ENCODE data around the gene DTX4.

DTX4 gene

GRCh38 chr11:59173080-59173963 is 1.4 kb downstream of the DTX4 start:
- peak in 1 of 2 donors; percentile 3 for DNase-seq (ENCODE audit: low read depth in 2 of 2)

GRCh38 chr11:59173964-59174663 is 2.2 kb downstream of the DTX4 start:
- no peak for DNase-seq (ENCODE audit: low read depth in 2 of 2)

GRCh38 chr11:59174664-59175033 is 2.7 kb downstream of the DTX4 start:
- DNase-seq (ENCODE audit: low read depth in 2 of 2), result no peak

GRCh38 chr11:59175091-59175501 is 3.2 kb downstream of the DTX4 start:
- DNase-seq (ENCODE audit: low read depth in 2 of 2), result no peak

DNA sequence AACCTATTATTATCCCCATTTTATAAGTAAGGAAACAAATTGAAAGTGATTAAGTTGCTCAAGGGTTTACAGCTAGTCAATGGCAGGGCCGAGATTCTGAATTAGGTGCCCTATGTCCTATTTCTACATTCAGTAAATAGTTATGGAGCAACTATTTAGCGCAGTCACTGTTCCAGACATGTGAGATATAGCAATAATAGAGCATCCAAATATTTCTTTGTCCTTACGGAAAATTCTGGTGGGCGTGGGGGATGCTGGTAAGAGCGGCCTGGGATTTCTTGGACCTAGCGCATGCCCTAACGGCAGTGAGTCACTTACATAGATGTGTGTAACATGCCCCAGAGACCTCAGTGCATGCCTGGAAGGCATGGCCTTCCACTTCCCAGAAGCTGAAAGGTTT is 4.4 kb downstream of the DTX4 start:
- DNase-seq (ENCODE audit: low read depth in 2 of 2), result no peak

- no peak for DNase-seq (ENCODE audit: low read depth in 2 of 2)
Observed at GRCh38 chr11:59178402-59178801, 6.5 kb downstream of the DTX4 start.

DNA sequence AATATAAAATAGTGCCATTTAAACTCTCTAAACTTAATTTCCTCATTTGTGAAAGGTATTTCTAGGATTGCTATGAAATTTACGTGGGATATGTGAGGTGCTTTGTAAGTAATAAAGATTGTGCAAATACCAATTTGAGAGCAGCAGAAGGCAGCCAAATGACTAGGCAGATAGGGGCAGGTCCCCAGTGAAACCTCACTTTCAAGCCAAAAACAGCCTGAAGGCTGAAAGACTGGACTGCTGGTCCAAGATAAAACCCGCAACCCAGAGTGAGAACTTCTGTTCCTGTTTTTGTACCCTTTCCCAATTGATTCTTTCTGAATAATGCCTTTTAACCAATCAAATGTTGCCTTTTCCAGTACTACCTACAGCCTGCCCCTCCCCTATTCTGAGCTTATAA is 7.2 kb downstream of the DTX4 start:
- no peak for DNase-seq (ENCODE audit: low read depth in 2 of 2)

- no peak for DNase-seq (ENCODE audit: low read depth in 2 of 2)
Observed at GRCh38 chr11:59180168-59180776, 8.3 kb downstream of the DTX4 start.

GRCh38 chr11:59180907-59181306 is 9.0 kb downstream of the DTX4 start:
- no peak for DNase-seq (ENCODE audit: low read depth in 2 of 2)

DNA sequence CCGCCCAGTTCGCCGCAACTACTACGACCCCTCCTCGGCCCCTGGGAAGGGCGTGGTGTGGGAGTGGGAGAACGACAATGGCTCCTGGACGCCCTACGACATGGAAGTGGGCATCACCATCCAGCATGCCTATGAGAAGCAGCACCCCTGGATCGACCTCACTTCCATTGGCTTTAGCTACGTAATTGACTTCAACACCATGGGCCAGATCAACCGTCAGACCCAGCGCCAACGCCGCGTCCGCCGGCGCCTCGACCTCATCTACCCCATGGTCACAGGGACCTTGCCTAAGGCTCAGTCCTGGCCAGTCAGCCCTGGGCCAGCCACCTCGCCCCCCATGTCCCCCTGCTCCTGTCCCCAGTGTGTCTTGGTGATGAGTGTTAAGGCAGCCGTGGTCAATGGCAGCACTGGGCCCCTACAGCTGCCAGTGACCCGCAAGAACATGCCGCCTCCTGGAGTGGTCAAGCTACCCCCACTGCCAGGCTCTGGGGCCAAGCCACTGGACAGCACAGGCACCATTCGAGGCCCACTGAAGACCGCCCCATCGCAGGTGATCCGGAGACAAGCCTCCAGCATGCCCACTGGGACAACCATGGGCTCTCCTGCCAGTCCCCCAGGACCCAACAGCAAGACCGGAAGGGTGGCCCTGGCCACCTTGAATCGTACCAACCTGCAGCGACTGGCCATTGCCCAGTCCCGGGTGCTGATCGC is 10.0 kb downstream of the DTX4 start:
- no peak for DNase-seq (ENCODE audit: low read depth in 2 of 2)

GRCh38 chr11:59182457-59183151 is 10.7 kb downstream of the DTX4 start:
- DNase-seq (ENCODE audit: low read depth in 2 of 2), result no peak

DNA sequence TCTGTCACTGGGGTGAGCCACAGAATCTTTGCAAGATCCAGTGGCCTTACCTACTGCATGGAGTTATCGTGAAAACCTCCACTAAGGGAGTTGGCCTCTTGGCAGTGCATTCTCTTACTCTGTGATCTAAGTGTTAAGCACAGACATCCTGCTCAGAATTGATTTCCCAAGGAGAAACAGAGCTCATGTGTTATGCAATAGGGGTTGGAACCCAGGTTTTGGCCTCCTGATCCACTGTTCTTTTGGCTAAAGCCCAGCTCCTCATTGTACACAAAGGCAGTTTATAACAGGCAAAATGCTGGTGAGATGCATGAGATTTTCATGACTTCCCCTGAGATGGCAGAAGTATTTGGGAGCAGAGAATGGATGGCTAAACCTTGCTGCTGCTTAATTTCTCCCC is 11.8 kb downstream of the DTX4 start:
- no peak for DNase-seq (ENCODE audit: low read depth in 2 of 2)

DNA sequence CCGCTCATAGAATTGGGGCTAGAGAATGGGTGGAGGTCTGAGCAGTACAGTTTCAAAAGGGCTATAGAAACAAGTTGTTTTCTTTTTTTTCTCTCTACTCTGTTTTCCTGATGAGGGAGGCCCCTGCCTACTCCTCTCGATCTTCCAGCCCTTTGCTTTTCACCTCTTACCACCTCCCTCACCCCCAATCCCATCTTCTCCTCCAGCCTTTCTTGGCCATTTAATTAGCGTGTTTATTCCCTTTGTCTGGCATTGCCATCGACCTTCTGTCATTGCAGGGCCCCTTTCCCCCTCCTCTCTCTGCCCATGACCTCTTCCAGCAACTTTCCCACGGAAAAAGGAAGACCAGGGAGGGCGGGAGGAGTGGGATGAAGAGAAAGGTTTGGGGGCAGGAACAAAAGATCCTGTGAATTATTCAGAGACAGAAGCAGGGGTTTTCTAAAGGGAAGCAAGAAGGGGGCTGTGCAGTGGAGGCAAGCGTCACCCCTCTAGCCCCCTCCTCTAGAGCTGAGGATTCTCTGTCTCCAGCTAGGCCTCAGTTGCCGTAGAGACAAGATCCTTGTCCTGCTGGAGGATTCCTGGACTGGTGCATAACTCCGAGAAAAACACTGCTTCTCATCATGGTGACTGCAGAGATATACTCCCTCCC is 12.9 kb downstream of the DTX4 start:
- no peak for DNase-seq (ENCODE audit: low read depth in 2 of 2)

DNA sequence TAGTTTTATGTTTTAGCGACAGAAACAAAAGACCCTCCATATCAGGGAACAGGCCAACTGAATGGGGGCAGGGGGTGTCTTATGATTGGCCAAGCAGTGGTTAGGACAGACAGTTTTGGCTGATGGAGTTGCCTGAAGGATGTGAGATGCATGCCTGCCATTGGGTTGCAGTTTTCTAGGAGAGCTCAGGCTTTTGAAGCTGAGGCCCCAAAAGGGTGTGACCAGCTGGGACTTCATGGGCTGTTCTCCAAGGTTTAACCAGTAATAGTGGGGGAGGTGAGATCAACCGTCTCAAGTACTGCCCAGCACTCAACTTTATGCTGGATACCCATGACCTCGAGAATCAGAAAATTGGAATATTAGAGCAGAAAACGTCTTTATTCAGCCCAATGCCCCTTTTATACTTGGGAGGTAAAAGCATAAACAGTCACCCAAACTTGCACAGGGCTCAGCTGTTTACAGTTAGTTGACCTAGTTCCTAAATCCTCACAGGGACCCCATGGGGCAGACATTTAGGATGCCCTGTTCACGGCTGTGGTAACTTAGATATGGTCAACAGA is 13.5 kb downstream of the DTX4 start:
- DNase-seq (ENCODE audit: low read depth in 2 of 2), result no peak

DNA sequence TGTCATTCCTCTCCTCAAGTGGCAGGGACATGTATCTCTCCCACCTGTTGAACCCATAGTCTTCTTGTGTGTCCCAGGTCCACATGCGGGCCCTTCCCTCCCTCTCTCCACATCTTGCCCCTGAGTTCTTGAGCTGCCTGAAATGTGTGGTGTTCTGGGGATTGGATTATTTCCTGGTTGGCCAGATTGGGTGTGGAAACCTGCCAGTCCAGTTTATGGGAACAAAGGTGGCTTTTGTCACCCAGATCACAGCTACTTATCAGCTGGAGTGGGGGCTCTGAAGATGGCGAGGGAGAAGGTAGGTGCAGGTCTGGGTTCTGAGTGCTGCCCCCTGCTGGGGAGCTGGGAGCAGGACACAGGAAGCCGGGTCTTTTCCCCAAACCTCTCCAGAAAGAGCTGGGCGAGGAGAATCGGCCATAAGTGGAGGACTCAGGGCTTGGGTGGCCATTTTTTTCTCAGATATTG is 14.2 kb downstream of the DTX4 start:
- peak in 1 of 2 donors; percentile 20 for DNase-seq (ENCODE audit: low read depth in 2 of 2)

- no peak for DNase-seq (ENCODE audit: low read depth in 2 of 2)
Observed at GRCh38 chr11:59187035-59187434, 15.1 kb downstream of the DTX4 start.

DNA sequence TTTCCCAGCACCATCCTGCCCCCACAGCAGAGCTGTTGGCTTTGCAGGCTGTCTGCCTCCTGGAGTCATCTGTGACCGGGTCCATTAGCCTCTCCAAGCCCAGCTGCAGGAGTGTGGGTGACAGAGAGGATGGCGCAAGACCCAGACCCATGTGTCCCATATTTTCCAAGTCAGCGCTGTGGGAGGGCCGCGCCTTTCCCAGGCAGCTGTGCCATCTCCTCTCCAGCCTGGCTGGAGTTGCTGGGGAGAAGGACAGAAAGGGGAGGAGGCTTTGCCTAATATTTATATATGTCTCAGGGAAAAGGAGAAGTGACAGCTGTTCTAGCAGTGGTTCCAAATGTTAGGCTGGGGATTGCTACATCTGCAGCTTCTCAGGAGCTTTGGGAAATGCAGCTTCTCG is 15.7 kb downstream of the DTX4 start:
- DNase-seq (ENCODE audit: low read depth in 2 of 2), result no peak

DNA sequence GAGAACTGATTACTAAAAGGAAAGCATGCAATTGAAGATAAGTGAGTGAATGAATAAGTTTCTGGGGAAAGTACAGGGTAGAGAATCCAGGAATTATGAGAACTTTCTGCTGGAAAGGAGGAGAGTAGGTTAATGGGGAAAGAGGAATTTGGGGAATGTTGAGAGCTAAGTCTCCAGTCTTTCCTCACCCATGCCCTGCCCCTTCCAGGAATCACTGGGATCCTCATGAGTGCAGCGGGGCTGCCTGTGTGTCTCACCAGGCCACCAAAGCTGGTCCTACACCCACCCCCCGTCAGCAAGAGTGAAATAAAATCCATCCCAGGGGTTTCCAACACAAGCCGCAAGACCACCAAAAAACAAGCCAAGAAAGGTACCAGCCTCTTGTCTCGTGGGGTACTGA is 17.0 kb downstream of the DTX4 start:
- DNase-seq (ENCODE audit: low read depth in 2 of 2), result no peak

DNA sequence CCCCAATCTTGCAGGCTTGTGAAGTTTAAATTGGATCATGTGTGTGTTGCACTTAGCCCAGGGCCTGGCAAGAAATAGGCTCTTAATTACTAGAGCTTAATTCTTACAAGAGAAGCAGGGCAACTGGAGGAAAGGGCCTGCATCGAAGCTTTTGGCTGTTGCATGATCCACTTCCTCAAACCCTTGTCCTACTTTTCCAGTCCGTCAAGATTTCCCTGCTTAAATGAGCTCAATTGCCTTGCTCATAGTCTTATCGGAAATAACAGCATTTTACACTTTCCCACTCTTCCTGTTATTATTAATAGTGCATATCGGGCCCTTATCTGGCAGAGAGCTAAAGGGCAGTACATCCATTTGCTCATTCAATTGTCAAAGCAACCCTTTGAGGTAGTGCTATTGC is 18.1 kb downstream of the DTX4 start:
- no peak for DNase-seq (ENCODE audit: low read depth in 2 of 2)

DNA sequence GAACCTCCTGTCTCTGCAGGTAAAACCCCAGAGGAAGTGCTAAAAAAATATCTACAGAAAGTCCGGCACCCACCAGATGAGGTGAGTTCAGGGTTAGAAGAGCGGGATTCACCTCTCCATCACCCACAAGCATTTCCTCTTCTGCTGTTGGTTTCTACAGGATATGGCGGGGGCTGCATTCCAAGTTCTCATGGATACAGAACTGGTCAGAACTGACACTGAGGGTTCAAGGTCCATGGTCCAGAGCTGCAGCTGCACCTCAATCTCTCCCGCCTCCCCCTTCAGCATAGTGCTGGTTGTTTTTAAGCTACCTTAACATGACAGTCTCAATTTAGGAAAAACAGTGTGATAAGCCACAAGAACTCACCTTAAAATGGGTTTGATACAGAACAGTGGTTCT is 19.2 kb downstream of the DTX4 start:
- DNase-seq (ENCODE audit: low read depth in 2 of 2), result no peak

- no peak for DNase-seq (ENCODE audit: low read depth in 2 of 2)
Observed at GRCh38 chr11:59191890-59192289, 20.0 kb downstream of the DTX4 start.
